H9 (cell line): Measurements from ENCODE around the gene NTNG2. TPM values are rescaled to one million over a fixed set of nuclear protein-coding genes. Genes with fewer than 3 reads are reported as not detected.

ENCODE experiments used
- DNase-seq: peaks from one replicate; pipeline ENCODE4 v3.0.0-alpha.2; 2017
- H2AFZ ChIP-seq: one replicate; pipeline ENCODE4 v1.6.1; 2013; ENCODE audit warnings: mild to moderate bottlenecking, low read length, control low read depth, moderate library complexity
- H2AK5ac ChIP-seq: 2 replicates; pipeline ENCODE4 v1.6.1; 2013; ENCODE audit warnings: low read length, control low read depth, mixed read lengths; ENCODE audit not compliant: insufficient read length
- H2BK120ac ChIP-seq: one replicate; pipeline ENCODE4 v1.6.1; 2013; ENCODE audit warnings: low read depth, mild to moderate bottlenecking, low read length, control low read depth, inconsistent platforms; ENCODE audit not compliant: poor library complexity, severe bottlenecking
- H2BK12ac ChIP-seq: 2 replicates; pipeline ENCODE4 v1.6.1; 2013; ENCODE audit warnings: low read length, control low read depth, mixed read lengths, low read depth; ENCODE audit not compliant: insufficient read length
- H2BK15ac ChIP-seq: 2 replicates; pipeline ENCODE4 v1.6.1; 2013; ENCODE audit warnings: low read depth, low read length, control low read depth
- H2BK20ac ChIP-seq: one replicate; pipeline ENCODE4 v1.6.1; 2013; ENCODE audit warnings: low read depth, mild to moderate bottlenecking, low read length, control low read depth, inconsistent platforms; ENCODE audit not compliant: poor library complexity, severe bottlenecking
- H2BK5ac ChIP-seq: 2 replicates; pipeline ENCODE4 v1.6.1; 2013; ENCODE audit warnings: low read length, control low read depth, mixed read lengths; ENCODE audit not compliant: insufficient read length
- H3K14ac ChIP-seq: 2 replicates; pipeline ENCODE4 v1.6.1; 2013; ENCODE audit warnings: low read length, control low read depth; ENCODE audit not compliant: insufficient read depth
- H3K18ac ChIP-seq: 2 replicates; pipeline ENCODE4 v1.6.1; 2013; ENCODE audit warnings: low read depth, mild to moderate bottlenecking, mixed read lengths, low read length, control low read depth; ENCODE audit not compliant: insufficient read length
- H3K23ac ChIP-seq: 2 replicates; pipeline ENCODE4 v1.6.1; 2013; ENCODE audit warnings: low read length, control low read depth, mixed read lengths, low read depth; ENCODE audit not compliant: insufficient read length
- H3K23me2 ChIP-seq: 2 replicates; pipeline ENCODE4 v1.6.1; 2013; ENCODE audit warnings: low read depth, mild to moderate bottlenecking, mixed read lengths, low read length, control low read depth; ENCODE audit not compliant: insufficient read length, poor library complexity, severe bottlenecking
- H3K27ac ChIP-seq: 2 replicates; pipeline ENCODE4 v1.5.1; 2013; ENCODE audit warnings: low read length, control low read depth, mixed read lengths, low read depth; ENCODE audit not compliant: insufficient read length
- H3K27me3 ChIP-seq: 2 replicates; pipeline ENCODE4 v1.6.1; 2013; ENCODE audit warnings: low read length, control low read depth, inconsistent platforms; ENCODE audit not compliant: insufficient read depth
- H3K4ac ChIP-seq: 2 replicates; pipeline ENCODE4 v1.6.1; 2013; ENCODE audit warnings: low read depth, mild to moderate bottlenecking, control low read depth, inconsistent platforms, low read length, moderate library complexity
- H3K4me1 ChIP-seq: 2 replicates; pipeline ENCODE4 v1.6.1; 2013; ENCODE audit warnings: low read length, control low read depth, inconsistent platforms; ENCODE audit not compliant: insufficient read depth
- H3K4me2 ChIP-seq: 2 replicates; pipeline ENCODE4 v1.6.1; 2013; ENCODE audit warnings: low read length, control low read depth, mixed read lengths; ENCODE audit not compliant: insufficient read length, insufficient read depth
- H3K56ac ChIP-seq: 2 replicates; pipeline ENCODE4 v1.6.1; 2013; ENCODE audit warnings: low read depth, mild to moderate bottlenecking, mixed read lengths, low read length, control low read depth; ENCODE audit not compliant: insufficient read length
- H3K79me1 ChIP-seq: 2 replicates; pipeline ENCODE4 v1.6.1; 2013; ENCODE audit warnings: low read depth, mild to moderate bottlenecking, moderate library complexity, low read length, control low read depth, inconsistent platforms; ENCODE audit not compliant: insufficient read depth, poor library complexity, severe bottlenecking
- H3K79me2 ChIP-seq: 2 replicates; pipeline ENCODE4 v1.6.1; 2013; ENCODE audit warnings: low read length, control low read depth, inconsistent platforms; ENCODE audit not compliant: insufficient read depth
- H3K9ac ChIP-seq: 2 replicates; pipeline ENCODE4 v1.6.1; 2013; ENCODE audit warnings: low read length, control low read depth, mixed read lengths; ENCODE audit not compliant: insufficient read length; ENCODE audit errors: extremely low read depth
- H3K9me3 ChIP-seq: one replicate; pipeline ENCODE4 v1.6.1; 2013; ENCODE audit warnings: low read depth, low read length, inconsistent platforms; ENCODE audit not compliant: control insufficient read depth
- H3T11ph ChIP-seq: one replicate; pipeline ENCODE4 v1.6.1; 2013; ENCODE audit warnings: mild to moderate bottlenecking, low read length, control low read depth, inconsistent platforms
- H4K20me1 ChIP-seq: one replicate; pipeline ENCODE4 v1.6.1; 2013; ENCODE audit not compliant: control insufficient read depth, insufficient read length, insufficient read depth
- H4K5ac ChIP-seq: 2 replicates; pipeline ENCODE4 v1.6.1; 2013; ENCODE audit warnings: low read depth, mild to moderate bottlenecking, mixed read lengths, low read length, control low read depth; ENCODE audit not compliant: insufficient read length
- H4K8ac ChIP-seq: replicated peaks from 2 replicates; pipeline ENCODE4 v1.6.1; 2013; ENCODE audit warnings: low read length, control low read depth, mixed read lengths, low read depth; ENCODE audit not compliant: insufficient read length
- H4K91ac ChIP-seq: 2 replicates; pipeline ENCODE4 v1.6.1; 2013; ENCODE audit warnings: low read depth, mild to moderate bottlenecking, moderate library complexity, mixed read lengths, low read length, control low read depth; ENCODE audit not compliant: insufficient read length
- H3K27ac Mint-ChIP-seq, 3 experiments: 2 replicates in 2 of 3; 3 replicates in 1 of 3; pipeline ENCODE4 v1.8.0; 2020 to 2021; ENCODE audit warnings: mixed read lengths in 3 of 3, mild to moderate bottlenecking in 1 of 3, moderate library complexity in 1 of 3
- H3K27me3 Mint-ChIP-seq: 2 replicates; pipeline ENCODE4 v1.8.0; 2021; ENCODE audit warnings: low read depth, mild to moderate bottlenecking, moderate library complexity, mixed read lengths
- H3K36me3 Mint-ChIP-seq, 3 experiments: 2 replicates in 2 of 3; 3 replicates in 1 of 3; pipeline ENCODE4 v1.8.0; 2020 to 2021; ENCODE audit warnings: low read depth in 3 of 3, mixed read lengths in 3 of 3; ENCODE audit not compliant: insufficient read depth in 1 of 3
- H3K4me1 Mint-ChIP-seq, 2 experiments: 2 replicates each; pipeline ENCODE4 v1.8.0; 2020; ENCODE audit warnings: mixed read lengths in 2 of 2
- H3K4me3 Mint-ChIP-seq, 2 experiments: 2 replicates in 1 of 2; 3 replicates in 1 of 2; pipeline ENCODE4 v1.8.0; 2020 to 2021; ENCODE audit warnings: mild to moderate bottlenecking in 2 of 2, mixed read lengths in 2 of 2, moderate library complexity in 1 of 2
- H3K9me3 Mint-ChIP-seq, 2 experiments: 2 replicates in 1 of 2; 3 replicates in 1 of 2; pipeline ENCODE4 v1.8.0; 2020; ENCODE audit warnings: mild to moderate bottlenecking in 2 of 2, mixed read lengths in 2 of 2, moderate library complexity in 1 of 2
- CTCF ChIP-seq: fragments of 200-600 bp; sonication (generic); conservative IDR thresholded peaks from 3 replicates; pipeline ENCODE4 v1.8.0; 2021; ENCODE audit warnings: antibody characterized with exemption, mild to moderate bottlenecking
- WGBS: extraction: QIAGEN DNeasy Blood & Tissue Kit; methylation state at CpG from one replicate; pipeline ENCODE4 v1.1.7; 2013; ENCODE audit warnings: missing lambda C conversion rate, low lambda C conversion rate, mixed read lengths; ENCODE audit not compliant: insufficient read length; ENCODE audit errors: extremely low coverage; 5-methylcytosine and 5-hydroxymethylcytosine counted together
- total RNA-seq: library from RNA; stranded (reverse); gene quantifications from 2 replicates; pipeline ENCODE4 v1.2.1, GENCODE V29; 2021

The NTNG2 gene
- total RNA-seq, 1 experiment from 2014 or later = 0.52 TPM

GRCh38 chr9:132221941-132222340 lies 60.1 kb downstream of the NTNG2 start:
- H3K27ac ChIP-seq = no peak overlapping the region
- H2BK5ac ChIP-seq = no peak overlapping the region
- no peaks in the 10 kb centered on the region for H3K27me3 ChIP-seq
- no peaks in the 10 kb centered on the region for H3K36me3 Mint-ChIP-seq
- H2BK12ac ChIP-seq = no peak overlapping the region
- H4K20me1 ChIP-seq = no peaks in the 10 kb centered on the region
- no peaks in the 10 kb centered on the region for H3K79me2 ChIP-seq
- no peak overlapping the region for H3K9ac ChIP-seq
- no peak for DNase-seq
- no peak overlapping the region for H2BK20ac ChIP-seq
- no peaks in the 10 kb centered on the region for H3K79me1 ChIP-seq
- no peak overlapping the region for H4K5ac ChIP-seq
- no peak for TF ChIP-seq CTCF
- H3K27me3 Mint-ChIP-seq = peaks cover 9% of the 10 kb centered on the region
- H3K14ac ChIP-seq = no peak overlapping the region
- no peak overlapping the region for H3T11ph ChIP-seq
- H2BK120ac ChIP-seq = no peak overlapping the region
- H3K27ac Mint-ChIP-seq = no peak overlapping the region
- H3K4me3 Mint-ChIP-seq = no peak overlapping the region
- H3K23ac ChIP-seq = no peak overlapping the region
- no peak overlapping the region for H3K4ac ChIP-seq
- H3K9me3 Mint-ChIP-seq = no peaks in the 10 kb centered on the region
- H4K8ac ChIP-seq = no peak overlapping the region
- H4K91ac ChIP-seq = no peak overlapping the region
- H3K4me1 Mint-ChIP-seq = peaks cover 4 to 14% of the 10 kb centered on the region in 2 experiments; a peak in 3 of 4 replicates
- H2AFZ ChIP-seq = no peak overlapping the region
- WGBS = no CpG with 5 or more reads among the region's 6 CpGs
- H3K23me2 ChIP-seq = no peaks in the 10 kb centered on the region
- no peaks in the 10 kb centered on the region for H3K9me3 ChIP-seq
- H3K4me1 ChIP-seq = no peaks in the 10 kb centered on the region
- no peak overlapping the region for H3K4me2 ChIP-seq
- no peak overlapping the region for H2AK5ac ChIP-seq
- no peak overlapping the region for H3K56ac ChIP-seq
- H3K18ac ChIP-seq = no peak overlapping the region
- no peak overlapping the region for H2BK15ac ChIP-seq
